HG03175 (cell line): ENCODE results near the gene OVAAL.
"Not testable (repeated sequence)": the region's sequence is repeated elsewhere in the genome, so short reads cannot be mapped to it uniquely, and the experiment has no call there.

Experiments
- ATAC-seq: cut with Tn5 transposase; IDR thresholded peaks from one replicate; pipeline ENCODE4 v1.9.1; 2021; ENCODE audit warnings: mild to moderate bottlenecking, moderate library complexity; ENCODE audit not compliant: unreplicated experiment

The OVAAL gene

GRCh38 chr1:180540697-180541594 is 17.8 kb upstream of the OVAAL start:
- ATAC-seq = no peak

GRCh38 chr1:180542113-180542837 is 16.5 kb upstream of the OVAAL start:
- ATAC-seq = no peak

GRCh38 chr1:180542838-180543145 is 16.0 kb upstream of the OVAAL start:
- no peak for ATAC-seq

- no peak for ATAC-seq
These were observed 14.7 kb upstream of the OVAAL start for GRCh38 chr1:180544050-180544449.

- no peak for ATAC-seq
These were observed 12.8 kb upstream of the OVAAL start for GRCh38 chr1:180545991-180546390.

- ATAC-seq = no peak
These were observed 10.0 kb upstream of the OVAAL start for GRCh38 chr1:180548686-180549317.

GRCh38 chr1:180549770-180550169 is 9.0 kb upstream of the OVAAL start:
- ATAC-seq = not testable (repeated sequence)

- ATAC-seq = no peak
These were observed 8.5 kb upstream of the OVAAL start for GRCh38 chr1:180550241-180550640.

GRCh38 chr1:180551997-180552396 is 6.8 kb upstream of the OVAAL start:
- no peak for ATAC-seq

- not testable (repeated sequence) for ATAC-seq
These were observed 5.7 kb upstream of the OVAAL start for GRCh38 chr1:180553046-180553445.

GRCh38 chr1:180555411-180555810 is 3.4 kb upstream of the OVAAL start:
- no peak for ATAC-seq

- ATAC-seq = no peak
These were observed 1.6 kb downstream of the OVAAL start for GRCh38 chr1:180560200-180560867.

GRCh38 chr1:180560868-180561600 is 2.3 kb downstream of the OVAAL start:
- ATAC-seq = no peak

- no peak for ATAC-seq
These were observed 3.9 kb downstream of the OVAAL start for GRCh38 chr1:180562640-180563025.

- no peak for ATAC-seq
These were observed 4.5 kb downstream of the OVAAL start for GRCh38 chr1:180563026-180563827.

GRCh38 chr1:180565121-180565871 is 6.5 kb downstream of the OVAAL start:
- no peak for ATAC-seq

GRCh38 chr1:180566026-180566425 is 7.3 kb downstream of the OVAAL start:
- no peak for ATAC-seq

- no peak for ATAC-seq
These were observed 7.7 kb downstream of the OVAAL start for GRCh38 chr1:180566495-180566894.

- ATAC-seq = no peak
These were observed 8.9 kb downstream of the OVAAL start for GRCh38 chr1:180567654-180568053.
